K562 (cell line): ENCODE data around the gene TRIM27. TPM values are rescaled to one million over a fixed set of nuclear protein-coding genes. Genes with fewer than 3 reads are reported as not detected.

Experiments used
- CGGBP1 ChIP-seq: fragments of 250-450 bp; sonication (Bioruptor Pico); IDR thresholded peaks from 2 replicates; pipeline ENCODE4 v1.9.0; 2021; ENCODE audit warnings: mild to moderate bottlenecking
- DIDO1 ChIP-seq: fragments of 450-650 bp; IDR thresholded peaks from 2 replicates; pipeline ENCODE4 v1.6.1; 2016; ENCODE audit warnings: low read depth, missing biosample characterization, missing genetic modification characterization
- ETS1 ChIP-seq: conservative IDR thresholded peaks from 2 replicates; pipeline ENCODE4 v1.6.1; 2011; ENCODE audit warnings: low read depth, mild to moderate bottlenecking, low read length; ENCODE audit not compliant: control insufficient read depth
- ETV1 ChIP-seq: fragments of 450-650 bp; conservative IDR thresholded peaks from 2 replicates; pipeline ENCODE4 v1.6.1; 2016; ENCODE audit warnings: missing genetic modification characterization, control low read depth, low read depth, missing compliant biosample characterization
- GTF2A2 ChIP-seq: IDR thresholded peaks from 2 replicates; pipeline ENCODE4 v1.6.1; 2016; ENCODE audit warnings: mild to moderate bottlenecking, missing genetic modification characterization, missing compliant biosample characterization
- HMGN3 ChIP-seq: IDR thresholded peaks from 2 replicates; pipeline ENCODE4 v1.6.1; 2011; ENCODE audit warnings: borderline replicate concordance, low read depth, mild to moderate bottlenecking, mixed read lengths, low read length; ENCODE audit not compliant: insufficient read length; ENCODE audit errors: extremely low read depth
- MYC ChIP-seq, 2 experiments: fragments of 250-450 bp in 1 of 2; sonication (Bioruptor Pico) in 1 of 2; IDR thresholded peaks; 2 replicates each; pipeline versions ENCODE4 v1.5.1 to v1.6.1; 2012 to 2021; ENCODE audit warnings: low read depth in 2 of 2, borderline replicate concordance in 1 of 2, improper control_type of control experiment in 1 of 2, low read length in 1 of 2, mild to moderate bottlenecking in 1 of 2, moderate library complexity in 1 of 2
- NFRKB ChIP-seq: fragments of 450-650 bp; IDR thresholded peaks from 2 replicates; pipeline ENCODE4 v1.6.1; 2016; ENCODE audit warnings: low read depth
- NR2C2 ChIP-seq, 2 experiments: fragments of 200-800 bp in 1 of 2; sonication (Bioruptor generic) in 1 of 2; sonication (generic) in 1 of 2; formaldehyde crosslinking in 1 of 2; IDR thresholded peaks; 2 replicates each; pipeline versions ENCODE4 v1.6.1 to v1.8.0; 2016 to 2022; ENCODE audit warnings: mild to moderate bottlenecking in 1 of 2, missing compliant biosample characterization in 1 of 2, missing genetic modification characterization in 1 of 2, missing genetic modification reagents in 1 of 2
- POLR2H ChIP-seq: IDR thresholded peaks from 2 replicates; pipeline ENCODE4 v1.6.1; 2016; ENCODE audit warnings: missing genetic modification characterization, low read depth, mild to moderate bottlenecking, control low read depth, missing compliant biosample characterization, moderate library complexity
- SMARCE1 ChIP-seq: fragments of 450-650 bp; IDR thresholded peaks from 2 replicates; pipeline ENCODE4 v1.7.1; 2016; ENCODE audit warnings: mild to moderate bottlenecking
- TSHZ1 ChIP-seq: fragments of 250-450 bp; sonication (Bioruptor Pico); IDR thresholded peaks from 2 replicates; pipeline ENCODE4 v1.4.0; 2020; ENCODE audit warnings: mild to moderate bottlenecking, moderate library complexity
- YY1 ChIP-seq, 3 experiments: IDR thresholded peaks; 2 replicates each; pipeline ENCODE4 v1.6.1; 2011; ENCODE audit warnings: low read length in 2 of 3, mild to moderate bottlenecking in 2 of 3, moderate library complexity in 2 of 3, borderline replicate concordance in 1 of 3, control low read depth in 1 of 3, low read depth in 1 of 3; ENCODE audit not compliant: insufficient read depth in 3 of 3, insufficient replicate concordance in 2 of 3, control insufficient read depth in 1 of 3, insufficient read length in 1 of 3; ENCODE audit errors: extremely low read depth in 1 of 3
- ZBTB9 ChIP-seq: fragments of 450-650 bp; formaldehyde crosslinking; IDR thresholded peaks from 2 replicates; pipeline ENCODE4 v1.4.0; 2020; ENCODE audit warnings: mild to moderate bottlenecking, moderate library complexity
- ZNF232 ChIP-seq: sonication (generic); formaldehyde crosslinking; IDR thresholded peaks from 2 replicates; pipeline ENCODE4 v1.8.0; 2022; ENCODE audit warnings: mild to moderate bottlenecking, missing genetic modification reagents
- ZNF239 ChIP-seq: fragments of 250-450 bp; sonication (Bioruptor Pico); IDR thresholded peaks from 2 replicates; pipeline ENCODE4 v1.4.0; 2020; ENCODE audit warnings: mild to moderate bottlenecking
- ZNF586 ChIP-seq: fragments of 450-650 bp; formaldehyde crosslinking; conservative IDR thresholded peaks from 2 replicates; pipeline ENCODE4 v1.4.0; 2020; ENCODE audit warnings: mild to moderate bottlenecking, moderate library complexity
- ZNF766 ChIP-seq: fragments of 200-800 bp; sonication (Bioruptor generic); conservative IDR thresholded peaks from 2 replicates; pipeline ENCODE4 v1.6.1; 2016; ENCODE audit warnings: missing genetic modification characterization, missing compliant biosample characterization
- polyA plus RNA-seq, 8 experiments: library from polyadenylated mRNA; depleted of rRNA in 4 of 8; stranded (reverse) in 5 of 8; unstranded in 3 of 8; fragments of >200 nt; fragmentation: Nextera tagmentation in 2 of 8; fragmentation: Illumina TruSeq in 1 of 8; extraction: Ambion mirVana in 2 of 8; extraction: Trizol in 1 of 8; gene quantifications; 2 replicates each; pipeline versions ENCODE4 v1.2.1 to v1.2.3, GENCODE V29; 2011 to 2014; ENCODE audit warnings: inconsistent platforms in 1 of 8, missing spikeins in 1 of 8
- total RNA-seq, 7 experiments: library from RNA; depleted of rRNA in 6 of 7; stranded (reverse); fragments of >200 nt in 6 of 7; fragmentation: Illumina TruSeq in 2 of 7; extraction: Trizol in 2 of 7; gene quantifications; 2 replicates each; pipeline versions ENCODE4 v1.2.1 to v1.2.3, GENCODE V29; 2011 to 2021; ENCODE audit warnings: low replicate concordance in 1 of 7
- TF ChIP-seq, protein P1 (sequence below): fragments of 250-450 bp; sonication (Bioruptor Pico); IDR thresholded peaks from 2 replicates; pipeline ENCODE4 v1.8.0; 2021; ENCODE audit warnings: borderline replicate concordance, mild to moderate bottlenecking, moderate library complexity; ENCODE audit not compliant: poor library complexity, severe bottlenecking

The TRIM27 gene
- total and polyA plus RNA-seq, 9 of the 15 experiments (the other 6 are each of a cell fraction or from before 2014, with no cell fraction given), result 37.7 to 235 (median 122) TPM

GRCh38 chr6:28922821-28923317 is 916 bp downstream of the TRIM27 start (continued):
- TF ChIP-seq ETS1, result 0 out of 2 replicates have a peak, but pooled peaks have one; percentile 25
- no peak for TF ChIP-seq ZBTB9 (CRISPR knock-in tag)
- no peak for TF ChIP-seq GTF2A2 (tag)
- no peak for TF ChIP-seq SMARCE1
- 0 out of 2 replicates have a peak, but pooled peaks have one; percentile 4 for TF ChIP-seq ETV1 (tag)
- no peak for TF ChIP-seq ZNF239 (CRISPR knock-in tag)
- no peak; the same call in 1 of the 2 replicates for TF ChIP-seq ZNF232 (CRISPR knock-in tag)
- no peak for TF ChIP-seq NR2C2 (CRISPR knock-in tag; IDR thresholded peaks at IDR 0.05)
- no peak for TF ChIP-seq NR2C2 (tag; IDR thresholded peaks at IDR 0.05)
- no peak for TF ChIP-seq ZNF586 (CRISPR knock-in tag)
- no peak for TF ChIP-seq CGGBP1 (CRISPR knock-in tag)
- no peak for TF ChIP-seq ZNF766 (CRISPR knock-in tag)
- TF ChIP-seq, protein P1, sequence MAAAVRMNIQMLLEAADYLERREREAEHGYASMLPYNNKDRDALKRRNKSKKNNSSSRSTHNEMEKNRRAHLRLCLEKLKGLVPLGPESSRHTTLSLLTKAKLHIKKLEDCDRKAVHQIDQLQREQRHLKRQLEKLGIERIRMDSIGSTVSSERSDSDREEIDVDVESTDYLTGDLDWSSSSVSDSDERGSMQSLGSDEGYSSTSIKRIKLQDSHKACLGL (CRISPR knock-in tag), result no peak
- TF ChIP-seq TSHZ1 (CRISPR knock-in tag), result no peak
- TF ChIP-seq NFRKB, result peak; percentile 26; the same call in 1 of the 2 replicates
- no peak for TF ChIP-seq POLR2H (tag)
- TF ChIP-seq HMGN3, result peak; percentile 7
- peak; percentile 22; the same call in 1 of the 2 replicates for TF ChIP-seq MYC (IDR thresholded peaks at IDR 0.05; ENCODE audit: low read depth, low read length)
- no peak for TF ChIP-seq MYC (CRISPR knock-in tag; IDR thresholded peaks at IDR 0.05; ENCODE audit: borderline replicate concordance, low read depth)
- TF ChIP-seq DIDO1 (tag), result no peak
- peak in 2 of 3 experiments; percentile 68 to 82 for TF ChIP-seq YY1 (IDR thresholded peaks at IDR 0.05; ENCODE audit: borderline replicate concordance in 1 of 3, control insufficient read depth in 1 of 3, extremely low read depth in 1 of 3, insufficient read depth in 3 of 3, insufficient read length in 1 of 3, insufficient replicate concordance in 2 of 3, low read depth in 1 of 3, low read length in 2 of 3)
